ENCODE data around the gene TENM4.
A peak's percentile ranks its signal among the peaks of the same experiment; 100 is the strongest.

TENM4 gene

DNA sequence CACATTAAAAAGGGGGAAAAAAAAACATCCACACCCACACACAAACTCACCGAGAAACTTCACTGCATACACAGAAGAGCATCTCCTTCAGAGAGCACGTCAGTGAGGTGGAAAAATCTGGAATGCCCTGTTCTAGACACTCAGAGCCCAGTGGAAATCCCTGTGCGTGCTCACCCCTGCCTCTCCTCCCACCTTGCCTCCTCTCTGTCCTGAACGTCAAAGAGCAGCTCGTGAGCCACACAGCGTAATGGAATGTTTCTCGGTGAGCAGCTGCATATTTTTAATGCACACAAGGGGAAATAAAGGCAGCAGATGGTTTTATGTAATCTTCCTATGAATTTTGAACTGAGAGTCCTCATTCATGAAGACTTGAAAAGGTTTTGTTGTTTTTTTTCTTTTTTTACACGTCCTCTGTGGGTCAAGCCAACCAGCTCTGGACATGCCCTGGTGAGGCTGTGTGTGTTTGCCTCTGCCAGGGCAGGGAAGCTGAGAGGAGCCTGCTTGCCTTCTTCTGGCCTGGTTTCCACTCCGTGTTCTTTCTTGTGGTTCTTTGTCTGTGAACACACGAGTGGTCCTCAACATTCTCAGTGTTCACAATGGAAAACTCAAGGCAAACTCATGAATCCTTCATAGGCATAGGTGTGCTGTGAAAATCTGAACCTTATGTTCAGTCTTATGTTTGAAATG is 219.2 kb downstream of the TENM4 start (continued):
- TF ChIP-seq SNAI2 (CRISPR knock-in tag; IDR thresholded peaks at IDR 0.05) (no peak), ZNF565 (CRISPR knock-in tag; conservative IDR thresholded peaks at IDR 0.05; ENCODE audit: low read depth) (no peak), ZNF8 (CRISPR knock-in tag; IDR thresholded peaks at IDR 0.05) (no peak), OSR1 (CRISPR knock-in tag; IDR thresholded peaks at IDR 0.05) (no peak), ZFP30 (CRISPR knock-in tag; IDR thresholded peaks at IDR 0.05) (no peak), GLIS3 (CRISPR knock-in tag; IDR thresholded peaks at IDR 0.05) (no peak), PPARA (CRISPR knock-in tag; IDR thresholded peaks at IDR 0.05; ENCODE audit: borderline replicate concordance) (no peak)
- TF ChIP-seq, protein P1, sequence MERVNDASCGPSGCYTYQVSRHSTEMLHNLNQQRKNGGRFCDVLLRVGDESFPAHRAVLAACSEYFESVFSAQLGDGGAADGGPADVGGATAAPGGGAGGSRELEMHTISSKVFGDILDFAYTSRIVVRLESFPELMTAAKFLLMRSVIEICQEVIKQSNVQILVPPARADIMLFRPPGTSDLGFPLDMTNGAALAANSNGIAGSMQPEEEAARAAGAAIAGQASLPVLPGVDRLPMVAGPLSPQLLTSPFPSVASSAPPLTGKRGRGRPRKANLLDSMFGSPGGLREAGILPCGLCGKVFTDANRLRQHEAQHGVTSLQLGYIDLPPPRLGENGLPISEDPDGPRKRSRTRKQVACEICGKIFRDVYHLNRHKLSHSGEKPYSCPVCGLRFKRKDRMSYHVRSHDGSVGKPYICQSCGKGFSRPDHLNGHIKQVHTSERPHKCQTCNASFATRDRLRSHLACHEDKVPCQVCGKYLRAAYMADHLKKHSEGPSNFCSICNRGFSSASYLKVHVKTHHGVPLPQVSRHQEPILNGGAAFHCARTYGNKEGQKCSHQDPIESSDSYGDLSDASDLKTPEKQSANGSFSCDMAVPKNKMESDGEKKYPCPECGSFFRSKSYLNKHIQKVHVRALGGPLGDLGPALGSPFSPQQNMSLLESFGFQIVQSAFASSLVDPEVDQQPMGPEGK (CRISPR knock-in tag; IDR thresholded peaks at IDR 0.05; ENCODE audit: borderline replicate concordance), result no peak

DNA sequence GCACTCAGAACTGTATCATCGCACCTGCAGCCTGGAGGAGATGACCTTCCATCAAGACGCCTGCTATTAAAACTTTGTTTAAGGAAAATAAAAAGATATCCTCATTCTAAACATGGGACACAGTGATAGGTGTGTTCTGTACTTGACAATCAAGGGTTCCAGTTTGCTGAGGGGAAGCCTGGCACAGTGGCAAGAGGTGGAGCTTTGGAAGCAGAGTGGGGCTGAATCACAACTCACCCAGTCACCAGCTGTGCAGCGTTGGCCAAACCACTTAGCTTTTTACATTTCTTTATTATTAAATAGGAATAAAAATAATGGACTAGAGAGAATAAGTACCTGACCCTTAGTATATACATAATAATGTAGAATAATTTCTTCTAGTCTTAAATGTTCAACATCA is 220.7 kb downstream of the TENM4 start:
- no peak for TF ChIP-seq ZNF565 (CRISPR knock-in tag; conservative IDR thresholded peaks at IDR 0.05; ENCODE audit: low read depth)
- TF ChIP-seq OSR1 (CRISPR knock-in tag; IDR thresholded peaks at IDR 0.05), result no peak
- TF ChIP-seq, protein P2, sequence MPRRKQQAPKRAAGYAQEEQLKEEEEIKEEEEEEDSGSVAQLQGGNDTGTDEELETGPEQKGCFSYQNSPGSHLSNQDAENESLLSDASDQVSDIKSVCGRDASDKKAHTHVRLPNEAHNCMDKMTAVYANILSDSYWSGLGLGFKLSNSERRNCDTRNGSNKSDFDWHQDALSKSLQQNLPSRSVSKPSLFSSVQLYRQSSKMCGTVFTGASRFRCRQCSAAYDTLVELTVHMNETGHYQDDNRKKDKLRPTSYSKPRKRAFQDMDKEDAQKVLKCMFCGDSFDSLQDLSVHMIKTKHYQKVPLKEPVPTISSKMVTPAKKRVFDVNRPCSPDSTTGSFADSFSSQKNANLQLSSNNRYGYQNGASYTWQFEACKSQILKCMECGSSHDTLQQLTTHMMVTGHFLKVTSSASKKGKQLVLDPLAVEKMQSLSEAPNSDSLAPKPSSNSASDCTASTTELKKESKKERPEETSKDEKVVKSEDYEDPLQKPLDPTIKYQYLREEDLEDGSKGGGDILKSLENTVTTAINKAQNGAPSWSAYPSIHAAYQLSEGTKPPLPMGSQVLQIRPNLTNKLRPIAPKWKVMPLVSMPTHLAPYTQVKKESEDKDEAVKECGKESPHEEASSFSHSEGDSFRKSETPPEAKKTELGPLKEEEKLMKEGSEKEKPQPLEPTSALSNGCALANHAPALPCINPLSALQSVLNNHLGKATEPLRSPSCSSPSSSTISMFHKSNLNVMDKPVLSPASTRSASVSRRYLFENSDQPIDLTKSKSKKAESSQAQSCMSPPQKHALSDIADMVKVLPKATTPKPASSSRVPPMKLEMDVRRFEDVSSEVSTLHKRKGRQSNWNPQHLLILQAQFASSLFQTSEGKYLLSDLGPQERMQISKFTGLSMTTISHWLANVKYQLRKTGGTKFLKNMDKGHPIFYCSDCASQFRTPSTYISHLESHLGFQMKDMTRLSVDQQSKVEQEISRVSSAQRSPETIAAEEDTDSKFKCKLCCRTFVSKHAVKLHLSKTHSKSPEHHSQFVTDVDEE (CRISPR knock-in tag; IDR thresholded peaks at IDR 0.05), result no peak
- no peak for TF ChIP-seq TOX (CRISPR knock-in tag; IDR thresholded peaks at IDR 0.05; ENCODE audit: borderline replicate concordance)
- TF ChIP-seq BACH2 (CRISPR knock-in tag; IDR thresholded peaks at IDR 0.05; ENCODE audit: borderline replicate concordance), result no peak
- TF ChIP-seq GLIS3 (CRISPR knock-in tag; IDR thresholded peaks at IDR 0.05), result no peak
- no peak for TF ChIP-seq ZC3H10 (CRISPR knock-in tag; IDR thresholded peaks at IDR 0.05)
- TF ChIP-seq ESRRG (CRISPR knock-in tag; IDR thresholded peaks at IDR 0.05), result no peak
- TF ChIP-seq ZFP3 (CRISPR knock-in tag; IDR thresholded peaks at IDR 0.05), result no peak
- TF ChIP-seq CSDC2 (CRISPR knock-in tag; IDR thresholded peaks at IDR 0.05), result no peak
- no peak for TF ChIP-seq SNAI2 (CRISPR knock-in tag; IDR thresholded peaks at IDR 0.05)
- TF ChIP-seq, protein P3, sequence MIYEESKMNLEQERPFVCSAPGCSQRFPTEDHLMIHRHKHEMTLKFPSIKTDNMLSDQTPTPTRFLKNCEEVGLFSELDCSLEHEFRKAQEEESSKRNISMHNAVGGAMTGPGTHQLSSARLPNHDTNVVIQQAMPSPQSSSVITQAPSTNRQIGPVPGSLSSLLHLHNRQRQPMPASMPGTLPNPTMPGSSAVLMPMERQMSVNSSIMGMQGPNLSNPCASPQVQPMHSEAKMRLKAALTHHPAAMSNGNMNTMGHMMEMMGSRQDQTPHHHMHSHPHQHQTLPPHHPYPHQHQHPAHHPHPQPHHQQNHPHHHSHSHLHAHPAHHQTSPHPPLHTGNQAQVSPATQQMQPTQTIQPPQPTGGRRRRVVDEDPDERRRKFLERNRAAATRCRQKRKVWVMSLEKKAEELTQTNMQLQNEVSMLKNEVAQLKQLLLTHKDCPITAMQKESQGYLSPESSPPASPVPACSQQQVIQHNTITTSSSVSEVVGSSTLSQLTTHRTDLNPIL (CRISPR knock-in tag; IDR thresholded peaks at IDR 0.05; ENCODE audit: low read depth), result no peak
- no peak for TF ChIP-seq ZFP30 (CRISPR knock-in tag; IDR thresholded peaks at IDR 0.05)
- ATAC-seq, result peak; percentile 47; the same call in 2 of the 3 replicates

DNA sequence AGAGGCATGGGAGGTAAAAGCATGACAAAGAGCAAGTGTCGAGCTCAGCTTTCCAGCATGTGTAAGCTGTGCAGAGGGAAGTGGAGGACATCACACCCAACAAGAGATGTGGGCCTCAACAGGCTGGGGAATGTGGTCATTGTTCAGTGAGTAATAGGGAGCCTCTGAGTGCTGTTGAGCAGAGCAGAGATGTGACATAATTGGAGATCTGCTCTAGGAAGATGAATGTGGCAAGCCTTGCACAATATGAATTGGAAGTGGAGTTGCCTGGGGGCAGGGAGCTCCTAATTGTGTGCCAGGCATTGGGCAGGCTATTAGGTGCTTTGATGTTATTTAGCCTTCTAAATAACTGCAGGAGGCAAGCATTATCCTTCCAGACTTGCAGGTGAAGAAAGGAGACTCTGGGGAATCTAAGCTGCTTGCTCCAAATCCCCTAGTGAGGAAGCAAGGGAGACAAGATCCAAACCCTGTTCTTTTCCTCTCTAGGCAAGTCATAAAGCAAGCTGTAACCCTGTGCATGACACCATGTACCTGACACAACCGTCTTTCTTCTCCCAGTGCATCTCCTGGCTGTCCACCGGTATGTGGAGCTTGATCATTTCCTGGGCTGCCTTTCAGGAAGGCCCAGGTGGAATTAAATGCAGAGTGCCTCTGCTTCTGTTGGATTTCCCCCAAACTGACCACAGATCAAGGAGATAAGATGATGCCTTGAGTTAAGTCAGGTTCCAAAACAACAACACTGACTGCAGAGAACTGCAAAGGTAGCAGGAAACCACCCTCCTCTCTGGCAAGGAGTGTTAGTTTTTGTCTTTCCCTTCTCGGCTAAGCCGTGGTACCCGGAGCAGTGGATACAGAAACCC is 221.4 kb downstream of the TENM4 start:
- ATAC-seq, result no peak; the same call in 2 of the 3 replicates
- TF ChIP-seq ARNTL (CRISPR knock-in tag; IDR thresholded peaks at IDR 0.05; ENCODE audit: borderline replicate concordance, low read depth) (no peak), CSDC2 (CRISPR knock-in tag; IDR thresholded peaks at IDR 0.05) (no peak), RARB (CRISPR knock-in tag; IDR thresholded peaks at IDR 0.05) (no peak), PPARA (CRISPR knock-in tag; IDR thresholded peaks at IDR 0.05; ENCODE audit: borderline replicate concordance) (no peak), ZNF70 (CRISPR knock-in tag; IDR thresholded peaks at IDR 0.05) (no peak), OSR1 (CRISPR knock-in tag; IDR thresholded peaks at IDR 0.05) (no peak), ZFP30 (CRISPR knock-in tag; IDR thresholded peaks at IDR 0.05) (no peak), SNAI2 (CRISPR knock-in tag; IDR thresholded peaks at IDR 0.05) (no peak), ISL1 (CRISPR knock-in tag; IDR thresholded peaks at IDR 0.05) (no peak), ZC3H10 (CRISPR knock-in tag; IDR thresholded peaks at IDR 0.05) (no peak), ESRRG (CRISPR knock-in tag; IDR thresholded peaks at IDR 0.05) (no peak), ZNF8 (CRISPR knock-in tag; IDR thresholded peaks at IDR 0.05) (no peak), ZNF565 (CRISPR knock-in tag; conservative IDR thresholded peaks at IDR 0.05; ENCODE audit: low read depth) (no peak), ZFP3 (CRISPR knock-in tag; IDR thresholded peaks at IDR 0.05) (no peak), TCF4 (CRISPR knock-in tag; IDR thresholded peaks at IDR 0.05; ENCODE audit: borderline replicate concordance) (no peak), GLIS3 (CRISPR knock-in tag; IDR thresholded peaks at IDR 0.05) (no peak)
- TF ChIP-seq, protein P1 (CRISPR knock-in tag; IDR thresholded peaks at IDR 0.05; ENCODE audit: borderline replicate concordance), result no peak
- TF ChIP-seq, protein P4, sequence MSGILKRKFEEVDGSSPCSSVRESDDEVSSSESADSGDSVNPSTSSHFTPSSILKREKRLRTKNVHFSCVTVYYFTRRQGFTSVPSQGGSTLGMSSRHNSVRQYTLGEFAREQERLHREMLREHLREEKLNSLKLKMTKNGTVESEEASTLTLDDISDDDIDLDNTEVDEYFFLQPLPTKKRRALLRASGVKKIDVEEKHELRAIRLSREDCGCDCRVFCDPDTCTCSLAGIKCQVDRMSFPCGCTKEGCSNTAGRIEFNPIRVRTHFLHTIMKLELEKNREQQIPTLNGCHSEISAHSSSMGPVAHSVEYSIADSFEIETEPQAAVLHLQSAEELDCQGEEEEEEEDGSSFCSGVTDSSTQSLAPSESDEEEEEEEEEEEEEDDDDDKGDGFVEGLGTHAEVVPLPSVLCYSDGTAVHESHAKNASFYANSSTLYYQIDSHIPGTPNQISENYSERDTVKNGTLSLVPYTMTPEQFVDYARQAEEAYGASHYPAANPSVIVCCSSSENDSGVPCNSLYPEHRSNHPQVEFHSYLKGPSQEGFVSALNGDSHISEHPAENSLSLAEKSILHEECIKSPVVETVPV (CRISPR knock-in tag; IDR thresholded peaks at IDR 0.05), result no peak
- TF ChIP-seq, protein P2 (CRISPR knock-in tag; IDR thresholded peaks at IDR 0.05), result no peak
